Measurements from ENCODE around the gene ANHX. TPM values are rescaled to one million over a fixed set of nuclear protein-coding genes. Genes with fewer than 3 reads are reported as not detected.

The ANHX gene
- total and polyA plus RNA-seq, 12 donors, result not detected

GRCh38 chr12:133204264-133204603 lies 31.4 kb downstream of the ANHX start:
- Histone ChIP-seq H3K9me3 (replicated peaks in 1 of 3) (peaks cover 26 to 92% (median 64%) of the 10 kb centered on the region in 3 donors), H3K27ac (no peak overlapping the region), H3K27me3 (no peaks in the 10 kb centered on the region), H3K36me3 (replicated peaks in 1 of 2) (peaks cover 6 to 11% of the 10 kb centered on the region in 2 donors), H3K4me3 (peak overlapping the region in 1 of 4 donors; percentile 33), H3K4me1 (replicated peaks in 1 of 2) (no peaks in the 10 kb centered on the region)
- TF ChIP-seq, protein P1, sequence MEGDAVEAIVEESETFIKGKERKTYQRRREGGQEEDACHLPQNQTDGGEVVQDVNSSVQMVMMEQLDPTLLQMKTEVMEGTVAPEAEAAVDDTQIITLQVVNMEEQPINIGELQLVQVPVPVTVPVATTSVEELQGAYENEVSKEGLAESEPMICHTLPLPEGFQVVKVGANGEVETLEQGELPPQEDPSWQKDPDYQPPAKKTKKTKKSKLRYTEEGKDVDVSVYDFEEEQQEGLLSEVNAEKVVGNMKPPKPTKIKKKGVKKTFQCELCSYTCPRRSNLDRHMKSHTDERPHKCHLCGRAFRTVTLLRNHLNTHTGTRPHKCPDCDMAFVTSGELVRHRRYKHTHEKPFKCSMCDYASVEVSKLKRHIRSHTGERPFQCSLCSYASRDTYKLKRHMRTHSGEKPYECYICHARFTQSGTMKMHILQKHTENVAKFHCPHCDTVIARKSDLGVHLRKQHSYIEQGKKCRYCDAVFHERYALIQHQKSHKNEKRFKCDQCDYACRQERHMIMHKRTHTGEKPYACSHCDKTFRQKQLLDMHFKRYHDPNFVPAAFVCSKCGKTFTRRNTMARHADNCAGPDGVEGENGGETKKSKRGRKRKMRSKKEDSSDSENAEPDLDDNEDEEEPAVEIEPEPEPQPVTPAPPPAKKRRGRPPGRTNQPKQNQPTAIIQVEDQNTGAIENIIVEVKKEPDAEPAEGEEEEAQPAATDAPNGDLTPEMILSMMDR (IDR thresholded peaks at IDR 0.05), result no peak
- TF ChIP-seq POLR2A (IDR thresholded peaks at IDR 0.05), result no peak
- WGBS, 4 donors, result 100% methylated on average over 1 of the region's 1 CpG
- intact Hi-C loops (cut with DNase I), result no loop called here
- no peak for DNase-seq

DNA sequence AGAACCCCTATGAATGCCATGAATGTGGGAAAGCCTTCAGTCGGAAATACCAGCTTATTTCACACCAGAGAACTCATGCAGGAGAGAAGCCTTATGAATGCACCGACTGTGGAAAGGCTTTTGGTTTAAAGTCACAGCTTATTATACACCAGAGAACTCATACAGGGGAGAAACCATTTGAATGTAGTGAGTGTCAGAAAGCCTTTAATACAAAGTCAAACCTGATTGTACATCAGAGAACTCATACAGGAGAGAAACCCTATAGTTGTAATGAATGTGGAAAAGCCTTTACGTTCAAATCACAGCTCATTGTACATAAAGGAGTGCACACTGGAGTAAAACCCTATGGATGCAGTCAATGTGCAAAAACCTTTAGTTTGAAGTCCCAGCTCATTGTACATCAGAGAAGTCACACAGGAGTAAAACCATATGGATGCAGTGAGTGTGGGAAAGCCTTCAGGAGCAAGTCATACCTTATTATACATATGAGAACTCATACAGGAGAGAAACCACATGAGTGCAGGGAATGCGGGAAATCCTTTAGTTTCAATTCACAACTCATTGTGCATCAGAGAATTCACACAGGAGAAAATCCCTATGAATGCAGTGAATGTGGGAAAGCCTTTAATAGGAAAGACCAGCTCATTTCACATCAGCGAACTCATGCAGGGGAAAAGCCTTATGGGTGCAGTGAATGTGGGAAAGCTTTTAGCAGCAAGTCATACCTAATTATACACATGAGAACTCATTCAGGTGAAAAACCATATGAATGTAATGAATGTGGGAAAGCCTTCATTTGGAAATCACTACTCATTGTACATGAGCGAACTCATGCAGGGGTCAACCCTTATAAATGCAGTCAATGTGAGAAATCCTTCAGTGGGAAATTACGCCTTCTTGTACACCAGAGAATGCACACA lies 32.1 kb downstream of the ANHX start:
- Histone ChIP-seq H3K9me3 (replicated peaks in 1 of 3) (peaks cover 26 to 85% (median 64%) of the 10 kb centered on the region in 3 donors), H3K4me3 (peak overlapping the region in 1 of 4 donors; percentile 38), H3K27me3 (no peaks in the 10 kb centered on the region), H3K36me3 (replicated peaks in 1 of 2) (peaks cover 6 to 11% of the 10 kb centered on the region in 2 donors), H3K27ac (no peak overlapping the region), H3K4me1 (replicated peaks in 1 of 2) (no peaks in the 10 kb centered on the region)
- DNase-seq, result no peak
- intact Hi-C loops (cut with DNase I), result no loop called here
- TF ChIP-seq, protein P1 (IDR thresholded peaks at IDR 0.05), result no peak
- TF ChIP-seq POLR2A (IDR thresholded peaks at IDR 0.05), result no peak
- 94 to 98% (median 97%) methylated on average over 7 of the region's 7 CpGs for WGBS, 4 donors

- DNase-seq, result no peak
- H3K4me3 ChIP-seq, result peak overlapping the region in 1 of 4 donors; percentile 38
- peaks cover 6 to 11% of the 10 kb centered on the region in 2 donors for H3K36me3 ChIP-seq (replicated peaks in 1 of 2)
- H3K9me3 ChIP-seq (replicated peaks in 1 of 3), result peaks cover 26 to 76% (median 56%) of the 10 kb centered on the region in 3 donors
- H3K4me1 ChIP-seq (replicated peaks in 1 of 2), result no peaks in the 10 kb centered on the region
- WGBS, 4 donors, result 97 to 100% (median 99%) methylated on average over 2 of the region's 2 CpGs
- H3K27ac ChIP-seq, result no peak overlapping the region
- no peaks in the 10 kb centered on the region for H3K27me3 ChIP-seq
- TF ChIP-seq POLR2A (IDR thresholded peaks at IDR 0.05), result no peak
- TF ChIP-seq, protein P1 (IDR thresholded peaks at IDR 0.05), result no peak
- intact Hi-C loops (cut with DNase I), result no loop called here
Observed at GRCh38 chr12:133202493-133203343, 33.0 kb downstream of the ANHX start.

- H3K36me3 ChIP-seq (replicated peaks in 1 of 2), result peaks cover 6 to 11% of the 10 kb centered on the region in 2 donors
- H3K27ac ChIP-seq, result no peak overlapping the region
- WGBS, 4 donors, result 48 to 99% (median 97%) methylated on average over 2 of the region's 2 CpGs
Observed at GRCh38 chr12:133201888-133202287, 33.8 kb downstream of the ANHX start.

More at GRCh38 chr12:133201888-133202287, 33.8 kb downstream of the ANHX start:
- intact Hi-C loops (cut with DNase I), result no loop called here
- DNase-seq, result no peak
- TF ChIP-seq, protein P1 (IDR thresholded peaks at IDR 0.05), result no peak
- no peak for TF ChIP-seq POLR2A (IDR thresholded peaks at IDR 0.05)
- H3K4me1 ChIP-seq (replicated peaks in 1 of 2), result no peaks in the 10 kb centered on the region
- no peaks in the 10 kb centered on the region for H3K27me3 ChIP-seq
- H3K4me3 ChIP-seq, result peak overlapping the region in 1 of 4 donors; percentile 38
- peaks cover 26 to 68% (median 48%) of the 10 kb centered on the region in 3 donors for H3K9me3 ChIP-seq (replicated peaks in 1 of 3)

Data from adrenal gland (tissue), 12 donors.